Cardiac fibroblast (primary cell): ENCODE measurements around the gene CDC42EP3.

Experiments used
- DNase-seq, 2 donors: peaks; one replicate each; pipeline versions ENCODE4 v3.0.0 to v3.0.0-alpha.2; 2010; ENCODE audit warnings: low read depth in 2 of 2
- H3K4me3 ChIP-seq, 2 donors: replicated peaks in 1 of 2; 1 replicate in 1 of 2; 2 replicates in 1 of 2; pipeline ENCODE4 v1.5.1; 2011; ENCODE audit warnings: low read depth in 2 of 2, low read length in 2 of 2, mild to moderate bottlenecking in 2 of 2, moderate library complexity in 1 of 2
- CTCF ChIP-seq: IDR thresholded peaks from one replicate; pipeline ENCODE4 v1.5.1; 2011; ENCODE audit warnings: low read depth, mild to moderate bottlenecking, low read length, inconsistent platforms

The CDC42EP3 gene

GRCh38 chr2:37631698-37632097 lies 39.7 kb downstream of the CDC42EP3 start:
- H3K4me3 ChIP-seq: no peak overlapping the region
- no peak for DNase-seq
- no peak for TF ChIP-seq CTCF

DNA sequence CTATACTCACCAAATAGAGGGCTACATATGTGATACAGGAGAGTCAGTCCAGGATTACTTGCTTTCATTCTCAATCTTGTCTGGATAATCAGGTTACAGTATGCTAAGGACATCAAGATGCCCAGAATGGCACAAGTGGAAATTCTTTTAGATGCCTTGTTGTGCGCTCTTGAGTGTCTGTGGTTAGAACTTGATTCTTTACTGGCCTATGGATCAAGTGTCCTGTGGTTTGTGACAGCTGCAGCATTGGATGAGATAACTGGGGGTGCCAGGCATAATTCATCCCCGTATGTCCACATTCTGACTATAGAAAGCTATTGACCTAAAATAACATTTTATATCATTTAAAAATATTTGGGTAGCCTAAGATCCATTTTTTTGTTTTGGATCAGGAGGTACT lies 40.1 kb downstream of the CDC42EP3 start:
- DNase-seq: no peak
- no peak for TF ChIP-seq CTCF

DNA sequence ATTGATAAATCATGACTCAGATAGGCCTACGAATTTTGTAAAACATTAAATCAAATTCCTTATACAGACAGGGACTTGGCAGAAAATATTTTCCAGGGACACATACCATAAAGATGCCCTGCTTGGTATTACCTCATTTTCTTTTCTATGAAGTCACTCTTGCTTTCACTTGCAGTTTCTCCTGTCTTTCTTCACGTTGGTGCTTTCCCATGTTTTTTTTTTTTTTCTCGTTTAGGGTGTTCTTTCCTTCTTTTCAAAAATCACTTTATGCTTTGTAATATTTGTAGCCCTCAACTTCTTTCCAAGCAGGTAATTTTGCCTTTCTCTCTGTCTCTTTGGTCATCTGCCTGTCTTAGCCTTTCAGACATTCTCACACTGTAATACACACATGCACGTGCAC lies 40.7 kb downstream of the CDC42EP3 start:
- no peak for TF ChIP-seq CTCF
- no peak overlapping the region for H3K4me3 ChIP-seq
- DNase-seq: no peak

More for the DNA sequence above, 40.1 kb downstream of the CDC42EP3 start:
- H3K4me3 ChIP-seq: no peak overlapping the region

DNA sequence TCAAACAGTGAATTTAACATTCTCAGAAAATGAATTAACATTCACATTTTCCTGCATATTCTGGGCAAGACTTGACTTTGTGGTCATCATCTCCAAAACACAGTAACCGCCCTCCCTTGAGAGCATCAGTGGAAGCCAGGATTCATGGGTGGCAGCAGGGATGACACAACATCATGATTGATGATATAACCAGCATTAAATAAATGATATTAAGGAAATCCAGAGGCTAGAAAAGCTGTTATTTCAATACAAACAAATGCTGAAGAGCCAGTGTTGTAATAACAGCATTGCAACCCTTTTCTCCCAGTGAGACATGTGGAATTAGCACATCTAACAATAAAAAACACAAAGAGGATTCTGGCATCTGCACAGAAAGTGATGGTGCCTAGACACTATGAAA lies 41.1 kb downstream of the CDC42EP3 start:
- no peak overlapping the region for H3K4me3 ChIP-seq
- TF ChIP-seq CTCF: no peak

DNA sequence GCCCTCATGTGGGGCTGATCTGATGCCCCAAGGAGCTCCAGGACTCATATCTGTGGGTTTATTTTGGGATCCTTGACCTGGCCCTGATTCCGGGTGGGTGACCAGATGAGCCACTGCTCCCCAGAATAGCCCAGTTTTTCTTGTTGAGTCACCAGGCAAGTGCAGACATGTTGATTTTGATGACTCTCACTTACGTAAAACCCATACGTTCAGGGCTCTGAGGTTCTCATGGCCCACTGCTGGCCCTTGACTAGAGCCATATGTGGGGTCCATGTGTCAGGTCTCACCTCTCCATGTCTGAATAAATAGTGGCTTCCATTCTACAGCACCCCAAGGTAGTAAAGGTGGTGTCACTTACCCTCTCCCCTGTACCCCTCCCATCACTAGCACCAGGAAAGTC lies 41.9 kb downstream of the CDC42EP3 start:
- peak in 1 of 2 donors; percentile 81 for DNase-seq
- no peak for TF ChIP-seq CTCF
- no peak overlapping the region for H3K4me3 ChIP-seq

More for the DNA sequence above, 41.1 kb downstream of the CDC42EP3 start:
- DNase-seq: peak in 1 of 2 donors; percentile 50

GRCh38 chr2:37627710-37628109 lies 43.7 kb downstream of the CDC42EP3 start:
- H3K4me3 ChIP-seq: no peak overlapping the region
- DNase-seq: peak in 1 of 2 donors; percentile 87
- TF ChIP-seq CTCF: no peak
